IPS-18a (cell line): ENCODE measurements around the gene CEBPA.
"Not testable (repeated sequence)": the region's sequence is repeated elsewhere in the genome, so short reads cannot be mapped to it uniquely, and the experiment has no call there.

ENCODE experiments used
- H3K27ac ChIP-seq: one replicate; pipeline ENCODE4 v1.5.1; 2013; ENCODE audit warnings: low read length
- H3K27me3 ChIP-seq: one replicate; pipeline ENCODE4 v1.6.1; 2013; ENCODE audit warnings: mild to moderate bottlenecking, low read length; ENCODE audit not compliant: control insufficient read depth, insufficient read depth
- H3K36me3 ChIP-seq: one replicate; pipeline ENCODE4 v1.6.1; 2013; ENCODE audit warnings: low read depth, low read length; ENCODE audit not compliant: control insufficient read depth
- H3K4me1 ChIP-seq: one replicate; pipeline ENCODE4 v1.6.1; 2013; ENCODE audit warnings: low read depth, low read length; ENCODE audit not compliant: control insufficient read depth
- H3K4me3 ChIP-seq: one replicate; pipeline ENCODE4 v1.5.1; 2013; ENCODE audit warnings: low read length
- H3K9ac ChIP-seq: one replicate; pipeline ENCODE4 v1.6.1; 2013; ENCODE audit warnings: mild to moderate bottlenecking, low read length, moderate library complexity
- H3K9me3 ChIP-seq: one replicate; pipeline ENCODE4 v1.6.1; 2013; ENCODE audit warnings: low read depth, low read length; ENCODE audit not compliant: control insufficient read depth

CEBPA gene

GRCh38 chr19:33323093-33323820, 20.9 kb upstream of the CEBPA start:
- Histone ChIP-seq H3K4me3 (no peak overlapping the region), H3K27ac (no peak overlapping the region), H3K27me3 (no peaks in the 10 kb centered on the region), H3K4me1 (no peaks in the 10 kb centered on the region), H3K9me3 (peaks cover 4% of the 10 kb centered on the region), H3K9ac (no peak overlapping the region), H3K36me3 (no peaks in the 10 kb centered on the region)

- Histone ChIP-seq H3K9me3 (peaks cover 4% of the 10 kb centered on the region), H3K36me3 (no peaks in the 10 kb centered on the region), H3K4me3 (no peak overlapping the region)
These were observed 18.3 kb upstream of the CEBPA start for GRCh38 chr19:33320636-33321035.

DNA sequence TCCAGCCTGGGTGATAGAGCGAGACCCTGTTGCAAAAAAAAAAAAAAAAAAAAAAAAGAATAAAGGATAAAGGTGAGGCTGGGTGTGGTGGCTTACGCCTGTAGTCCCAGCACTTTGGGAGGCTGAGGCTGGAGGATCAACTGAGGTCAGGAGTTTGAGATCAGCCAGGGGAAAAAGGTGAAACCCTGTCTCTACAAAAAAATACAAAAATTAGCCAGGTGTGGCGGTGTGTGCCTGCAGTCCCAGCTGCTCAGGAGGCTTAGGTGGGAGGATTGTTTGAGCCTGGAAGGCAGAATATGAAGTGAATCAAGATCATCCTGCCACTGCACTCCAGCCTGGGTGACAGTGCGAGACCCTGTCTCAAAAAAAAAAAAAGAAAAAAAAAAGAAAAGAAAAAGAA, 15.7 kb upstream of the CEBPA start:
- not testable (repeated sequence) for H3K27me3 ChIP-seq, H3K27ac ChIP-seq, H3K9ac ChIP-seq, H3K36me3 ChIP-seq, H3K4me3 ChIP-seq, H3K9me3 ChIP-seq, H3K4me1 ChIP-seq

More at GRCh38 chr19:33320636-33321035, 18.3 kb upstream of the CEBPA start:
- no peak overlapping the region for H3K9ac ChIP-seq
- H3K27me3 ChIP-seq = no peaks in the 10 kb centered on the region
- no peak overlapping the region for H3K27ac ChIP-seq
- H3K4me1 ChIP-seq = no peaks in the 10 kb centered on the region

- no peak overlapping the region for H3K27ac ChIP-seq
- no peaks in the 10 kb centered on the region for H3K36me3 ChIP-seq
- no peak overlapping the region for H3K9ac ChIP-seq
- H3K27me3 ChIP-seq = no peaks in the 10 kb centered on the region
- no peaks in the 10 kb centered on the region for H3K4me1 ChIP-seq
- H3K4me3 ChIP-seq = no peak overlapping the region
- peaks cover 4% of the 10 kb centered on the region for H3K9me3 ChIP-seq
These were observed 15.2 kb upstream of the CEBPA start for GRCh38 chr19:33317517-33317916.

DNA sequence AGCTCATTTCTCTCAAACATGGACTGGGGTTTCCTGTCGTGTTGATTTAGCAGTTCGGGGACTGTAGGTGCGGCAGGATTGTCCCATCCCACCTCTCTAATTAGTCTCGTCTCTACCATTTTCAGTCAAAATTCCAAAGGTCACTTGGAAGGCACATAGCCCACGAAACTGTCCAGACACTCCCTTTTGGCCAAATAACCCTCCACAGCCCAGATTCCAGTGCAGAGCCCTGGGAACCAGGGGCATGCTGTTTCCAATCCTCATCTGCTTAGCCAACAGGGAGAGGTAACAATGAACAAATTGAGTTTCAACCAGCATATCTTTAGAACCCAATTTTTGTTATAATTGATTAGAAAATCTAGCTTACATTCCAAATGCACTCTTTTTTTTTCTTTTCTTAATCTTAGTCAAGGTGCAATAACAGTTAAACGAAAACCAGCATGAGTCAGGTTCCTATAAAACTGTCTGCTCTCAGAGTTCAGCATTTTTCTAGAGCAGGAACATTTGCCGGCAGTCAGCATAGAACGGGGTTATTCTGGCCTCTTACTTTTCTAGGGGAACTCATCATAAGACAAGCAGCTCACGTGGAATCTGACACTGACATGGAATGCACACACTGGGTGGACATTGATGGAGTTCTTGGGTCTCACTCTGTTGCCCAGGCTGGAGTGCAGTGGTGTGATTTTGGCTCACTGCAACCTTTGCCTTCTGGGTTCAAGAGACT, 14.4 kb upstream of the CEBPA start:
- Histone ChIP-seq H3K27me3 (no peaks in the 10 kb centered on the region), H3K36me3 (no peaks in the 10 kb centered on the region), H3K27ac (no peak overlapping the region), H3K4me1 (no peaks in the 10 kb centered on the region), H3K9ac (no peak overlapping the region), H3K9me3 (peaks cover 4% of the 10 kb centered on the region), H3K4me3 (no peak overlapping the region)

- not testable (repeated sequence) for H3K4me3 ChIP-seq, H3K9ac ChIP-seq, H3K36me3 ChIP-seq, H3K9me3 ChIP-seq, H3K27ac ChIP-seq, H3K27me3 ChIP-seq, H3K4me1 ChIP-seq
These were observed 10.5 kb upstream of the CEBPA start for GRCh38 chr19:33312808-33313207.

DNA sequence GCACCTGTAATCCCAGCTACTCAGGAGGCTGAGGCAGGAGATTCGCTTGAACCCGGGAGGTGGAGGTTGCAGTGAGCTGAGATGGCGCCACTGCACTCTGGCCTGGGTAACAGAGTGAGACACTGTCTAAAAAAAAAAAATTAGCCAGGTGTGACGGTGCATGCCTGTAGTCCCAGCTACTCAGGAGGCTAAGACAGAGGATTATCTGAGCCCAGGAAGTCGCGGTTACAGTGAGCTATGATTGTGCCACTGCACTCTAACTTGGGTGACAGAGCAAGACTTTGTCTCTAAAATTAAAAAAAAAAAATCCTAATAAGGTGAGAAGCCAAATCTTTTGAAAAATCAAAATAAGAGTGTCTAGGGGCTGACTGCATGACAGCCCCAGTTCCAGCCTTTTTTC, 9.7 kb upstream of the CEBPA start:
- Histone ChIP-seq H3K27ac (no peak overlapping the region), H3K4me3 (no peak overlapping the region), H3K27me3 (no peaks in the 10 kb centered on the region), H3K9ac (no peak overlapping the region), H3K9me3 (no peaks in the 10 kb centered on the region), H3K4me1 (no peaks in the 10 kb centered on the region), H3K36me3 (no peaks in the 10 kb centered on the region)

DNA sequence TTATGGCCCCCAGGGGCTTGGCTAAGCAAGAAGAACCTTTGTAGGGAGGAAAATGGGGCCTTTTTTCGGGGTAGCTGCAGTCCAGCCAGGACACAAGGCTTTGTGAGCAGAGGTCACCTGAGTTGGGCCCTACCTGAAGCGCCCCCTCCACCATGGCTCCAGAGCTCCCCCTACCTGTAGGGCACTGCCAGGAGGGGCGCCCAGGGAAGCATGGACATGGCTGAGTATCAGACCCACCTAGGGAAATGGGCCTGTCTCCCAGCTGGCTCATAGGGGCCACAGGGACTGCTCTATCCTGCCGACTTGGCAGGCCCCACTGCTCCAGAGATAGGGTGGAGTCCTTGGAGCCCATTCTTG, 9.0 kb upstream of the CEBPA start:
- no peak overlapping the region for H3K9ac ChIP-seq
- H3K4me3 ChIP-seq = no peak overlapping the region
- no peaks in the 10 kb centered on the region for H3K36me3 ChIP-seq
- H3K4me1 ChIP-seq = no peaks in the 10 kb centered on the region
- no peaks in the 10 kb centered on the region for H3K9me3 ChIP-seq
- no peak overlapping the region for H3K27ac ChIP-seq
- H3K27me3 ChIP-seq = no peaks in the 10 kb centered on the region

DNA sequence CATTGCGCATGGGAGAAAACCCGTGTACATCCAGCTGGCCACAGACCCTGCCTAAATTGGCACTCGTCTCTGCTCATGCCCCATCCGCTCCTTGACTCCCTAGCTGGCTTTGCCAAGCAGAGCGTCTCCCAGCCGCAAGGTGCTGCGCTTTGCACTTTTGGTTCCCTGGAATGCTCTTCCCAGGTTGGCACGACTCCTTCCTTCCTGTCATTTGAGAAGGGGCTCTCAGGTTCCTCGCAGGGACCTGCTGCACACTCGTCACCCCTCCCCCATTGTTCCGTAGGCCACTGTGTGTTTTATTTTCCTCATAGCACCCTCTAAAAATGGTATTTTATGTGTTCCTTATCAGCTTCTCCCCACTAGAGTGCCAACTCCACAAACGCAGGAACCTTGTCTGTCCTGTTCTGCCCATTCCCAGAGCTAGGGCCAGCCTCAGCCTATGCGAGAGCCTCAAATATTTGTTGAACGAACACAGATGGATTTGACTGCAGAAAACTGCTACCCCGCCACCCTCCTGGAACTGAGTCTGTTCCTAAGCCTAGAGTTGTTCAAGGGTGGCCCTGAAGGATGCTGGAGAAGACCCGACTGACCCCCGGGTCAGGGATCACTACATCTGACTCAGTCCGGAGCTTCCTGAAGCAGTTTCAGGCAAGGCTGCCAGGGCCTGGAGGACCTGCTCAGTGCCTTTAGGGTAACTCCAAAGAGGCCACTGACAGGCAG, 8.4 kb upstream of the CEBPA start:
- no peak overlapping the region for H3K27ac ChIP-seq
- no peaks in the 10 kb centered on the region for H3K9me3 ChIP-seq
- no peak overlapping the region for H3K4me3 ChIP-seq
- H3K27me3 ChIP-seq = no peaks in the 10 kb centered on the region
- H3K36me3 ChIP-seq = no peaks in the 10 kb centered on the region
- no peaks in the 10 kb centered on the region for H3K4me1 ChIP-seq
- H3K9ac ChIP-seq = no peak overlapping the region

GRCh38 chr19:33309826-33310225, 7.5 kb upstream of the CEBPA start:
- no peaks in the 10 kb centered on the region for H3K9me3 ChIP-seq
- H3K9ac ChIP-seq = no peak overlapping the region
- H3K36me3 ChIP-seq = no peaks in the 10 kb centered on the region
- H3K4me1 ChIP-seq = no peaks in the 10 kb centered on the region
- no peak overlapping the region for H3K27ac ChIP-seq
- no peak overlapping the region for H3K4me3 ChIP-seq
- peaks cover 3% of the 10 kb centered on the region for H3K27me3 ChIP-seq

- peaks cover 7% of the 10 kb centered on the region for H3K4me1 ChIP-seq
- H3K27me3 ChIP-seq = peaks cover 23% of the 10 kb centered on the region
- H3K27ac ChIP-seq = no peak overlapping the region
- no peak overlapping the region for H3K9ac ChIP-seq
- H3K36me3 ChIP-seq = no peaks in the 10 kb centered on the region
- no peak overlapping the region for H3K4me3 ChIP-seq
- H3K9me3 ChIP-seq = no peaks in the 10 kb centered on the region
These were observed 4.8 kb upstream of the CEBPA start for GRCh38 chr19:33306853-33307792.
